ENCODE results near the gene CHRNE.

Gene CHRNE

DNA sequence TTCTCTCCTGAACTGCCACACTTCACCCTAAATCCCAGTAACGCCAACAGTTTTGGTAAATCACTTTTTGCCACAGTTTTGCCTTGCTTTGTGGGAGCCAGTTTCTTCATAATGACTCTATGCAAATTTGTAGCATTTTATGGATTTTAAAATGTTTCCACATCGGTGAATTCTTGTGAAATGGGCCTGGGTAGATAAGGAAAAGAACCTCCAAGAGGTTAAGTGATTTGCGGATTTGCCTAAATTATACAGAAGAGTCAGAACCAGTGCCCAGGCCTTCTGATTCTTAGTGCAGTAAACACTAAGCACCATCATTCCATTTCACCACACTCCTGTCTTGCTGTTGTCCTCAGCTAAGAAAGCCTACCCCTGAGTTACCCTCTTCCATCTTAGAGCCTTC, 51.8 kb downstream of the CHRNE start:
- no peak for DNase-seq

DNA sequence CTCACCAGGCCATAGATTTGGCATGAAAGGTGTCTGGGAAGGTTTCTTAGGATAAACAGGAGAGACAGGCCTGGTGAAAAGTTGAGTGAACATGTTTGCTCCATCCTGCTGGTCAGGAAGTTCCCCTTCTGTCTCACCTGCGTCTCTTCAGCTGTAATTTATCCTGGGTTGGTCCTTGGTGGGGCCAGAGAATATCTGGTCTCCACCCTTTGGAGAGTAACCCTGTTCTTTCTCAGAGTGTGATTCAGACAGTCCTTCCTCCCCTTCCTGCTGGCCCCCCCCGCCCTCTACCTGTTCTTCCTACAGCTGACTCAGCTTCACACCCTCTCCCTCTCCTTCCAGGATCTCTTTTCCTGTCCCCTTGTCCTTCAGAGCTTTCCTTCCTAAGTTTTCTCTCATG, 52.7 kb downstream of the CHRNE start:
- DNase-seq: no peak

DNA sequence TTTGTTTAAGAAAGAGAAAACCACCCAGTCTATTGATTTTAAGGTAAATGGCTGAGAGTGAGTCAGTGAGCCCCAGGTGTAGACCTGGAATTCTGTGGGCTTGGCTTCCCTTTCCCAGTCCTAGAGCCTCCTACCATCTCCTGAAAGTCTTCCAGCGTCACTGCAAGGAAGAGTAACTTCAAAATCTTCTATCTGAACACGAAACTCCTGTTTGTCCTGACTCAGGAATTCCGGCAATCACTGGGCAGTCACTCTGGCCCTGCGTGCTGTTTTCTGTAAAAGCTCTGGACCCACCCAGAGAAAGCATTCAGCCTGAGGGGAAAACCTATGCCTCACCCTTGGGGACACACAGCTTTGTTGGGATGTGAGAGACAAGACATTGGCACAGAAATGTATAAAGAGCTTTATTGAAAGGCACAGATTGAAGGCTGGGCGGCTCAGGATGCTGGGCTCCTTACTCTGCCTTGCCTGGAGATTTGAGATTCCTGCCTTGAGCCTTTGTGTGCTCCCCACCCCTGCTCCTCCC, 53.8 kb downstream of the CHRNE start:
- DNase-seq: no peak
